Stomach (tissue), 9 donors: ENCODE measurements around the gene KCTD14. TPM values are rescaled to one million over a fixed set of nuclear protein-coding genes. Genes with fewer than 3 reads are reported as not detected.

ENCODE experiments used
- DNase-seq, 2 donors: peaks; one replicate each; pipeline versions ENCODE4 v3.0.0 to v3.0.0-alpha.2; 2013 to 2019
- H3K27ac ChIP-seq, 5 donors: fragments of 200-600 bp in 4 of 5; sonication (generic) in 4 of 5; one replicate each; pipeline ENCODE4 v1.5.1; 2013 to 2019; ENCODE audit warnings: mild to moderate bottlenecking in 1 of 5, moderate library complexity in 1 of 5
- H3K27me3 ChIP-seq, 3 donors: fragments of 200-600 bp; sonication (generic); one replicate each; pipeline ENCODE4 v1.5.1; 2017 to 2019; ENCODE audit warnings: mixed run types in 1 of 3
- H3K36me3 ChIP-seq, 4 donors: fragments of 200-600 bp; sonication (generic); 1 replicate in 3 of 4; 2 replicates in 1 of 4; pipeline ENCODE4 v1.5.1; 2016 to 2019
- H3K4me1 ChIP-seq, 4 donors: fragments of 200-600 bp; sonication (generic); one replicate each; pipeline ENCODE4 v1.5.1; 2016 to 2019
- H3K4me3 ChIP-seq, 4 donors: fragments of 200-600 bp; sonication (generic) in 3 of 4; one replicate each; pipeline ENCODE4 v1.5.1; 2016 to 2019; ENCODE audit warnings: mild to moderate bottlenecking in 1 of 4
- H3K9me3 ChIP-seq, 4 donors: fragments of 200-600 bp; sonication (generic); one replicate each; pipeline ENCODE4 v1.5.1; 2016 to 2019
- EP300 ChIP-seq: sonication (generic); formaldehyde crosslinking; IDR thresholded peaks from one replicate; pipeline ENCODE4 v1.6.1; 2017; ENCODE audit warnings: antibody characterized with exemption
- POLR2A ChIP-seq, 4 donors: fragments of 450-650 bp; IDR thresholded peaks; one replicate each; pipeline ENCODE4 v1.6.1; 2016; ENCODE audit warnings: antibody characterized with exemption in 4 of 4, control low read depth in 2 of 4, mild to moderate bottlenecking in 1 of 4, moderate library complexity in 1 of 4
- POLR2AphosphoS5 ChIP-seq, 3 donors: sonication (generic); formaldehyde crosslinking; IDR thresholded peaks; one replicate each; pipeline ENCODE4 v1.6.1; 2016; ENCODE audit warnings: antibody characterized with exemption in 3 of 3
- WGBS, 5 donors: extraction: QIAGEN DNeasy Blood & Tissue Kit in 3 of 5; methylation state at CpG; one replicate each; pipeline versions ENCODE4 v1.1.5 to v1.1.7; 2013 to 2018; 5-methylcytosine and 5-hydroxymethylcytosine counted together
- intact Hi-C: fragments of 100-400 bp; cut with DNase I; formaldehyde crosslinking; loops from one replicate; pipeline ENCODE4 v1.15.1; 2023; ENCODE audit warnings: low total_unique reads
- polyA plus RNA-seq, 3 donors: library from polyadenylated mRNA; stranded (reverse); fragments of 200-250 nt; gene quantifications; one replicate each; pipeline ENCODE4 v1.2.3, GENCODE V29; 2013
- total RNA-seq, 5 donors: library from RNA; depleted of rRNA; stranded (reverse); fragments of >200 nt; gene quantifications; one replicate each; pipeline versions ENCODE4 v1.1.0 to v1.2.3, GENCODE V29; 2014 to 2016
- TF ChIP-seq, protein P1 (sequence below), 7 experiments: fragments of 450-650 bp in 4 of 7; fragments of 200-600 bp in 3 of 7; sonication (generic) in 3 of 7; IDR thresholded peaks; one replicate each; pipeline ENCODE4 v1.5.1; 2016 to 2019; ENCODE audit warnings: antibody characterized with exemption in 7 of 7, control low read depth in 2 of 7, mild to moderate bottlenecking in 1 of 7
- donor health status: healthy with polysubstance abuse.
- donor health status: Bipolar disorder and iron deficiency.
- donor health status: healthy.

Gene KCTD14
- total and polyA plus RNA-seq, 8 donors: 2.3 to 62.0 (median 14.0) TPM

GRCh38 chr11:78037825-78038620, 14.9 kb upstream of the KCTD14 start:
- WGBS, 5 donors: 72 to 80% (median 77%) methylated on average over 8 to 9 of the region's 9 CpGs
- no peaks in the 10 kb centered on the region for H3K9me3 ChIP-seq
- peak overlapping the region; percentile 64 to 91 (median 72) for H3K27ac ChIP-seq
- TF ChIP-seq, protein P1, sequence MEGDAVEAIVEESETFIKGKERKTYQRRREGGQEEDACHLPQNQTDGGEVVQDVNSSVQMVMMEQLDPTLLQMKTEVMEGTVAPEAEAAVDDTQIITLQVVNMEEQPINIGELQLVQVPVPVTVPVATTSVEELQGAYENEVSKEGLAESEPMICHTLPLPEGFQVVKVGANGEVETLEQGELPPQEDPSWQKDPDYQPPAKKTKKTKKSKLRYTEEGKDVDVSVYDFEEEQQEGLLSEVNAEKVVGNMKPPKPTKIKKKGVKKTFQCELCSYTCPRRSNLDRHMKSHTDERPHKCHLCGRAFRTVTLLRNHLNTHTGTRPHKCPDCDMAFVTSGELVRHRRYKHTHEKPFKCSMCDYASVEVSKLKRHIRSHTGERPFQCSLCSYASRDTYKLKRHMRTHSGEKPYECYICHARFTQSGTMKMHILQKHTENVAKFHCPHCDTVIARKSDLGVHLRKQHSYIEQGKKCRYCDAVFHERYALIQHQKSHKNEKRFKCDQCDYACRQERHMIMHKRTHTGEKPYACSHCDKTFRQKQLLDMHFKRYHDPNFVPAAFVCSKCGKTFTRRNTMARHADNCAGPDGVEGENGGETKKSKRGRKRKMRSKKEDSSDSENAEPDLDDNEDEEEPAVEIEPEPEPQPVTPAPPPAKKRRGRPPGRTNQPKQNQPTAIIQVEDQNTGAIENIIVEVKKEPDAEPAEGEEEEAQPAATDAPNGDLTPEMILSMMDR (IDR thresholded peaks at IDR 0.05): no peak
- no peak for TF ChIP-seq EP300
- no peak for TF ChIP-seq POLR2A (IDR thresholded peaks at IDR 0.05)
- no peak for TF ChIP-seq POLR2AphosphoS5 (IDR thresholded peaks at IDR 0.05)
- H3K36me3 ChIP-seq: no peaks in the 10 kb centered on the region
- H3K27me3 ChIP-seq: no peaks in the 10 kb centered on the region
- no peak for DNase-seq
- intact Hi-C loops: no loop called here
- no peak overlapping the region for H3K4me3 ChIP-seq
- peaks cover 40 to 48% (median 44%) of the 10 kb centered on the region in 4 donors for H3K4me1 ChIP-seq

GRCh38 chr11:78037056-78037455, 14.0 kb upstream of the KCTD14 start:
- TF ChIP-seq EP300: no peak
- peak in 2 of 3 donors; percentile 74 to 81 for TF ChIP-seq POLR2AphosphoS5 (IDR thresholded peaks at IDR 0.05)
- TF ChIP-seq, protein P1 (IDR thresholded peaks at IDR 0.05): no peak
- no peak for TF ChIP-seq POLR2A (IDR thresholded peaks at IDR 0.05)
- DNase-seq: peak; percentile 80 to 89
- WGBS, 5 donors: 25 to 62% (median 52%) methylated on average over 3 of the region's 3 CpGs
- Histone ChIP-seq H3K27me3 (no peaks in the 10 kb centered on the region), H3K27ac (peak overlapping the region; percentile 64 to 91 (median 72)), H3K9me3 (no peaks in the 10 kb centered on the region), H3K36me3 (no peaks in the 10 kb centered on the region), H3K4me1 (peaks cover 42 to 53% (median 47%) of the 10 kb centered on the region in 4 donors), H3K4me3 (no peak overlapping the region)
- intact Hi-C loops: no loop called here

- intact Hi-C loops: no loop called here
- Histone ChIP-seq H3K4me3 (no peak overlapping the region), H3K36me3 (no peaks in the 10 kb centered on the region), H3K27ac (peak overlapping the region; percentile 64 to 91 (median 72)), H3K4me1 (peaks cover 42 to 61% (median 55%) of the 10 kb centered on the region in 4 donors), H3K27me3 (no peaks in the 10 kb centered on the region), H3K9me3 (no peaks in the 10 kb centered on the region)
- WGBS, 5 donors: 75 to 84% (median 78%) methylated on average over 3 of the region's 3 CpGs
- no peak for TF ChIP-seq EP300
- TF ChIP-seq POLR2A (IDR thresholded peaks at IDR 0.05): no peak
- TF ChIP-seq POLR2AphosphoS5 (IDR thresholded peaks at IDR 0.05): no peak
- TF ChIP-seq, protein P1 (IDR thresholded peaks at IDR 0.05): no peak
- DNase-seq: no peak
Measured at GRCh38 chr11:78036313-78036712, 13.2 kb upstream of the KCTD14 start.

- H3K36me3 ChIP-seq: no peaks in the 10 kb centered on the region
- WGBS, 5 donors: 69 to 87% (median 77%) methylated on average over 10 of the region's 10 CpGs
- no peak for DNase-seq
- no peaks in the 10 kb centered on the region for H3K9me3 ChIP-seq
- no peak overlapping the region for H3K27ac ChIP-seq
- H3K27me3 ChIP-seq: no peaks in the 10 kb centered on the region
- no peak overlapping the region for H3K4me3 ChIP-seq
- peaks cover 39 to 64% (median 54%) of the 10 kb centered on the region in 4 donors for H3K4me1 ChIP-seq
- intact Hi-C loops: no loop called here
- no peak for TF ChIP-seq EP300
- no peak for TF ChIP-seq POLR2A (IDR thresholded peaks at IDR 0.05)
- no peak for TF ChIP-seq POLR2AphosphoS5 (IDR thresholded peaks at IDR 0.05)
- TF ChIP-seq, protein P1 (IDR thresholded peaks at IDR 0.05): no peak
Measured at GRCh38 chr11:78034623-78035022, 11.5 kb upstream of the KCTD14 start.
